GM18508 (cell line): ENCODE measurements around the gene SSPN.
A peak's percentile ranks its signal among the peaks of the same experiment; 100 is the strongest.

Experiments
- ATAC-seq: cut with Tn5 transposase; IDR thresholded peaks from one replicate; pipeline ENCODE4 v1.9.1; 2021; ENCODE audit warnings: moderate number of reproducible peaks; ENCODE audit not compliant: insufficient read depth, unreplicated experiment

The SSPN gene, protein sequence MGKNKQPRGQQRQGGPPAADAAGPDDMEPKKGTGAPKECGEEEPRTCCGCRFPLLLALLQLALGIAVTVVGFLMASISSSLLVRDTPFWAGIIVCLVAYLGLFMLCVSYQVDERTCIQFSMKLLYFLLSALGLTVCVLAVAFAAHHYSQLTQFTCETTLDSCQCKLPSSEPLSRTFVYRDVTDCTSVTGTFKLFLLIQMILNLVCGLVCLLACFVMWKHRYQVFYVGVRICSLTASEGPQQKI

DNA sequence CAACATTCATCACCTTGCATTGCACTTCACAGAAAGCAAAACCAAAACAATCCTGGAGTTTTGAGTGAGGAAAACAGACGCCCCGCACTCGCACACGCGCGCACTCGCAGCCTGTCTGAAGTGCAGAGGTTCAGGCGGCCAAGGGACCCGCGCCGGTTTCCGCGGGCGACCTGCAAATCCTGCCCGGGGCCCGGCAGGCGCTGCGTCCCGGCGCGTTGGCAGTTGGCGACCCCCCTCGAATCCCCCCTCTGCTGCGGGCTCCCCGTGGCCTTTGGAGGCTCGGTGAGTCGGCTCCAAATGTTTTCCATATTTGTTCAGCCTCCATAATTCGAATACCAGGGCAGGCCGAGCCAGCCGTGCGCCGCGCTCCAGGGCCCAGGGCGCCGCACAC lies at the start of gene SSPN:
Gene SSPN, plus strand, starts transcription at position 324 of the 391 bp plus-strand sequence. CDS start 100 bp downstream, outside the sequence.
- ATAC-seq = no peak

DNA sequence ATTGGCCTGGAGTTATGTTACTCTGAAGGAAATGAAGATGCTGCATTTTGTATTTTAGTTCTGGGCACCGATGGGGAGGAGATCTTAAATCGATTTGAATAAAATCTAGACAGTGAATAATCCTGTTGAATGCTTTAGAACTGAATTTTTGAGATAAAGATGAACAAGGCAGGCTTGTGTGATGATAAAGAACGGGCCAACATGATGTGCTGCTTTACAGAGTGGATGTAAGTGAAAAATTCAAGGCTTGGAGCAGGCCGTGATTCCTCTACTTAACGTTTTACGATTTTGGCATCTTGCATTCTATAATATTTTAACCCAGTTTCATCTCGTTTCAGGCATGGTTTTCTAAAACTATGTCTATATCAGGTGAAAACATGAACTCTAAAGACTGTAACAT lies 47.1 kb upstream of the SSPN start:
- ATAC-seq = no peak

DNA sequence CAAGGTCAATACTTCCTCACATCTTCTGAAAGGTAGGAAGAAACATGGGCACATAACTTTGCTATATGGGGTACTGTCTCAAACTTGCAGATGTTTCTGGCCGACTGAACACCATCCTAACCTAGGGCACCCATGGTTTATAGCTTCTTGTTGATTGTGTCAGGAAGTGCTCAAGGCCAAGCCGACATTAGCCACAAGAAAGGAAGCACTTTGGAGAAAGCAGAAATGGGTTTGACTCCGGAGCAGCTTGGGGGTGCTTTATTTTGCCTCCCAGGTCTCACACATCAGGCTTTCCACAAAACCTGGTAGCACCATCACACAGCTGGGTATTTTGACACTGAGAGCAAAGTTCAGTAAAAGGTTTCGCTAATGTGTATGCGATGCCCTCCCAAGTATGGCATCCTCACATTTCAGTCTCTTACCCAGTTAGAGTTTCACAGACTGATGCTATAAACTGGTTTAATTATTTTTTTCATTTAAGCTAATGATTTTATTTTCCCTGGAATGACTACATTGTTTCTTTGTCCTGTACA lies 45.3 kb upstream of the SSPN start:
- ATAC-seq = no peak

DNA sequence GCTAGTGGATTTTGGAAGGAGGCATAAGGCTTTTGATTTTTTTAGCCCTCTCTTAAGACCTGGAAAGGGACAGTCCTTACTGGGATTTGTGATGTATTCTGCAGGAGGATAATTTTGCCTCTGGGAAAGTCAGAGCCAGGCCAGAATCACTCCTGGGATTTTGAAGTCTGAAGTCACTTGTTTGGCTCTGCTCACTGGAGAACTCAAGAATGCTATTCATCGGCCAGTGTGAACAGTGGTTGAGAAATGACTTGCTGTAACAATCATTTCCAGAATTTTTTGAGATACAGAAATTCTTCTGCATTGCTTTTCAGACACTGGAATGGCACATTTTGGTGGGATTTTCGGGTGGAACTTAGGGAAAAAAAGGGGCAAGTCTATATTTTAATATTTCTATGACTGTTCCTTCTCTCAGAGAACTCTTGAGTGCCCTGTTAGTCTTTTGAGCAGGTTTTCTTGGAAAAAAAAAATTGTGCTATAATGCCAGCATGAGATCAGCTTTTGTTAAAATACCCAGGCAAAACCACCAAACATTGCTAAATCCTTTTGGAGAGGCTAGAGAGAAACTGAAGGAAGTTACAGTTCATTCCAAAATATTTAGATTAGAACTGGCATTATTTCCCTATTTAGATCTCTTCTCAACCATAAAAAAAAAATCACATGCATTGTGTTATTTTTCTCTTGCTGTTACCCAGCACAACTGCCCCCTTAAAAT lies 44.5 kb upstream of the SSPN start:
- no peak for ATAC-seq

DNA sequence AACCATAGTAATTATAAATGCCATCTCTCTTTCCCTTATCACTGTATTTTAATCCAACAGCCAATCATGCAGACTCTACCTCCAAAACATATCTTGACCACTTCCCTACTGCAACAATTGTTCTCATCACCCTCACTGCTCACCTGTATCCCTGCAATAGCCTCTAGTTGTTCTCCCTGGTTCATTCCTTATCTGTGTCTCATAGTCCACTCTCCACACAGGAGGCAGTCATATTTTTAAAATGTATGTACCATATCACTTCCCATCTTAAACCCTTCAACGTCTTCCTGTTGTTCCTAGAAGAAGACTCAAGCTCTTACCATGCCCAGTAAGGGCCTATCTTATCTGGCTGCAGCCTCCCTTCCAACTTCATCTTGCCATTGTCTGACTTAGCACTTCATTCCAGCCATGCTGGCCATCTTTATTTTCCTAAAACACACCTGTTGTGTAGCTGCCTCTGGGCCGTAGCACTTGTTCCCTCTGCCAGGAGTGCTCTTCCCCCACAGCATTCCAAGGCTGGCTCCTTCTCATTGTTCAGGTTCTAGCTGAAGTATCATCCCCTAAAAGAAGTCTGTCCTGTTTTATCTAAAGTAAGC lies 42.8 kb upstream of the SSPN start:
- no peak for ATAC-seq

DNA sequence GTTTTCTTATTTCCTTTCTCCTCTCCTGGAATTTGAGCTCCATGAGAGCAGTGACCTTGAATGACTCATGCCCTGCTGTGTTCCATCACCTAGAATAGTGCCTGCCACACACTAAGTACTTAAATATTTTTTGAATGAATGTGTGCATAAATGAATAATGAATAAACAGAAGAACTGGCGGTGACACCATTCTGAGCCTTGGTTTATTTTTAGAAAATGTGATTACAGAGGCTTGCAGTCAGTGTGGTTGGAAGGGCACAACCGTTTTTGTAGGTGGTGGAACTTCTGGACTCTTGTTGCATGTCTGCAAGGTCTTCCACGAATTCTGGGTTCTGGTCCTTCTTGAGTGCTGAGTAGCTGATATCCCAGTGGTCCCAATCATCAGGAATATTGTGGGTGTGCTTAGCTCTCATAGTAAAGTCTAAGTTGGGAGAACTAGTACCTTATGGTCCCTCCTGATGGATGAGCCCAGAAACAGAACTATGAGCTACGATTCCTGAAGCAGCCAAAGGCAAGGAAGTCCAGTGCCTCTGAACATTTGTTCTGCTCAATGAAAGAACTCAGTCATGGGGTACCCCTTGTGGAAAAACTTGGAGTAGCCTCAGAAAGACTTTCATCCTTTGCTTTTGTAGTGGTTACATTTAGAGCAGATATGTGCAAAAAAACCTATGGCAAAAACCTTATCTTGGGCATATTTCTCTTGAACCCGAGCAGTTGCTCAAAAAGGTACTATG lies 41.8 kb upstream of the SSPN start:
- ATAC-seq = no peak

DNA sequence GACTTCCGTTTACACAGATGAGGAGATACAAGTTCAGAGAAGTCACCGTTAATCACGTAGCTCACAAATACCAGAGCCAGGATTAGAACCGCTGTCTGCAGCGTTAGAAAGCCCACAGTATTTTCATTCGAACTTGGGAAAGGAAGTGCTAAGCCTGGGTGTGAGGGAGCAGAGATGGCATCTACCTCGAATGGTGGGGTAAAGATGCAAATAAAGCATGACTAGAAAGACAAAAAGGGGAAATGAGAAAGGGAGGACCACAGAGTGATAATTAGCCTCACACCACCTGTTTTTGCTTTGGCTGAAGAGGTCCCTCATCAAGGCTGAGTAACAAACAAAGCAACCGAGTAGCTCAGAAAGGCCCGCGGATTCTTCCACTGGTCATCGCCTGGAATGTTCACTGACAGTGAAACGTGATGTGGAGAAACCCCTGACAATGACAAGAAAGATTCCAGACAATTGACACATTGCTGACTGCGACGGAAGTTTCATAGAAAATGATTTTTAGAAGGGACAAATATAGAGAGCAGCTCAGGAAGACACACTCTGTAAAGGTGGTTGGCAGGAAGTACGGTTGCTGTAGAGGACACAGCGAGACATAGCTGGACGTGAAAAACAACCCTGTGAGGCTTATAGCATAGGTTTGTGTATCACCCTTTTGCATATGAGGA lies 39.0 kb upstream of the SSPN start:
- peak; percentile 85 for ATAC-seq

DNA sequence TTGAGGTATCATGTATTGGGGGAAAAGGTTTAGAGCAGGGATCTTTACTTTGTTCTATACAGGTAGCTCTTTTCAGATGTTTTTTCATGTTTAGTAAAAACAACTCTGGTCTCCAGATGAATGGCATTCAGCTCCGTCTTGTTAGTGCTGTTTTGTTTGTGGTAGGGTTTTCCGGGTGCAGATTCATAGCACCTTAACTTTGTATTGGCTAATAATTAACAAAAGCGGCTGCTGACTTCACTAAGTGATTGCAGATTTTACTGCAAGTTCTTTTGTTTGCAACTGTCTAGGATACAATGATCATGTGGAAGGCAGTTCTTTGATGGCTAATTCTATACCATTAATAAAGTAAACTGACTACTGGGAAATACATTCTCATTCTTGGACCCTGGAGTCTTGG lies 38.4 kb upstream of the SSPN start:
- peak; percentile 1 for ATAC-seq

DNA sequence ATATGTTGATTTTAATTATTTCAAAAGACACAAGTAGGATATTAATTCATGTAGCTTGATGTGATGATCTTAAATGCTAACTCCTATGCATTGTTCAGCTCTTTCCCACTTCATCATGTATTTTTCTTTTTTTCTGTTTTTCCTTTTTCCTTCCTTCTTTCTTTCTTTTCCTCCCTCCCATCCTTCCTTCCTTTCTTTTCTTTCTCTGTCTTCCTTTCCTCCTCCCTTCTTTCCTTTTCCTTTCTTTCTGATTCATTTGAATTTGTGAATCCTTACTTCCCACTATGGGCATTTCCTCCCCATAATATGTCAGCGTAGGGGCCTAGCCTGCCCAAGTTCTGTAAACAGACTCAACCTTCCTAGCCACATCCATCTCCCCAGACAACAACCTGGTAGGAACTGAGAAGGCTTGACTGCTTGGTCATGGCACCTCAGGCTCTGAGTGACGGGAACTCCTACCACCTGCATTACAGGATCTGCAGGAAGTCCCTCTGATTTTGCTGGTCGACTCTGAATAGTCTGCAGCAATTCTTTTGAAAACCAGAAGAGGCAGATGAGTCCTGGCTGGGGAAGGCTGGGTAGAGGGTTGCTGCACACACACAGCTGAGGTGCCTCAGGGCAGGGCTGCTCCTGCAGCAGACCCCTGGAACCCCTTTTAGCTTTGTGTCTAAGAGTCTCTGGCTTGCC lies 37.2 kb upstream of the SSPN start:
- ATAC-seq = no peak

DNA sequence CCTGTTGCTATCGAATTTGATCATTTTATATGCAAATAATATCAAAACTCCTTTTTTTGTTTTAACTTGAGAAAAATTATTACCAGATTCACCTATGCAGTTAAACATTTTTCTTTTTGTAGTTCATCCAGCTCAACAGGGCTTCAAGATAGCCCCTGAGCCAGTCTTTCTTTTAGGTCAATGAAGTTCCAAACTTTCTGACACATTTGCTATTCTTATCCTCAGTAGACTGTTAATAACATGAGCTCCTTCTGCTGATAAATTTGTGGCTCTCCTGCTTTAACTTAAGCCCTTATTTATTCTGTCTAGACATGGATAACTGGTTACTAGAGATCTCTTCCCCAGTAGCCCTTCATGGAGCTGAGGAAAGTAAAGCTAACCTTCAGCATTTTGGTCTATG lies 33.2 kb upstream of the SSPN start:
- no peak for ATAC-seq

DNA sequence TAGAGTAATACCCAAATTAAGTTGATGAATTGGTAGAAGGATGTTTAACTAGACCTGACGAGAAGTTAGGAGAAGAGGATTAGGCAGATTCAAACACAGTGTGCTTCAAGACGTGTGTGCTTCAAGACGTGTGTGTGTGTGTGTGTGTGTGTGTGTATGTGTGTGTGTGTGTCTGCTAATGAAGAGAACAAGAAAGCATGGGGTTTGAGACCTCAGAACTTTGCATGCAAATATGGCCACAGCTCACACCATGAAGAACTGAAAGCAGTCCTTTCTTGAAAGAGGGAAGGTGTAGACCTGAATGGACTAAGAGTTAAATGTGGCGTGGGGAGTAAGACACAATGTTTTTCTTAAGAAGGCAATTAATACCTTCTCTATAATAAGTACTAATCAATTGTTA lies 32.5 kb upstream of the SSPN start:
- ATAC-seq = no peak

DNA sequence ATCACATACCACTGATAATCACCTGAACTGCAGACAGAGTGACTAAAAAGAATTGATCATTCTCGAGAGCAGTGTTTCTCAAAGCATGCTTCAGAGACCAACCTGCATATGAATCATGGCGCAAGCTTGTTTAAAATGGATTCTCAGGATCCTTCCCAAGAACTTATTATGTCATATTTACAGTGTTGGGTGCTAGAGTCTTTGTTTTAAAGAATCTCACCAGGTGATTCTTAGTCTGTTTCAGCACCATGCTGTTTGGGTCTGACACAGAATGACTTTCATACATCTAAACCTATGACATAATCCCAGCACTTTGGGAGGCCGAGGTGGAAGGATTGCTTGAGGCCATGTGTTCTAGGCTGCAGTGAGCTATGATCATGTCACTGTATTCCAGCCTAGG lies 31.3 kb upstream of the SSPN start:
- ATAC-seq = no peak

DNA sequence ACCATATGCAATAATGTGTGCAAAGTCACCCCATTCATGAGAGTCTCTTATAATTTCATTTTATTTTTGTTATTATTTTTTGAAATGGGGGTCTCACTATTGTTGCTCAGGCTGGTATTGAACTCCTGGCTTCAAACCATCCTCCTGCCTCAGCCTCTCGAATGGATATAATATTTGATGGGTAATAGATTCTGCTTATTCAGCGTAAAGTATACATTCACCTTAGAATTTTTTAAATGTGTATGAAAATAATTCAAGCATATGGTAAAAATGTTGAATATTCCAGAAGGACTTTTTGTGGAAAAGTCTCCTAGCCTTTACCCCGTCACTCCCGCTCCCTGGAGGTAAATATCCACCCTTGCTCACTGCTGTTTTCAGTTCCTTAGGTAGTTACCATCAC lies 23.4 kb upstream of the SSPN start:
- no peak for ATAC-seq

DNA sequence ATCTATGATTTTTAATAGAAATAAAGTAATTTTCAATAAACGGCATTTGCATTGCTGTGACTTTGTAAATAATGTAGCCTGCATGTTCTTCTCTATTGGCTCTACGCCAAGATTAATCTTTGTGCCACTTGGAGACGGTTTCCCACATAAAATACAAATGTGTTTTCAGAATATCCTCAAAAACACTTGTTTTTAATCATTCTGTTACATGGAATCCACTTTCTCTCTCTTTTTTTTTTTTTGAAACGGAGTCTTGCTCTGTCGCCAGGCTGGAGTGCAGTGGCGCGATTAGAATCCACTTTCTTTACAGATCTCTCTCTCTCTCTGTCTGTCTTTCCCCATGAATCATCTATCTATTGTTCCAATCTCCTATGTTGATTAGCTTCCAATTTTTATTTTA lies 22.8 kb upstream of the SSPN start:
- no peak for ATAC-seq

DNA sequence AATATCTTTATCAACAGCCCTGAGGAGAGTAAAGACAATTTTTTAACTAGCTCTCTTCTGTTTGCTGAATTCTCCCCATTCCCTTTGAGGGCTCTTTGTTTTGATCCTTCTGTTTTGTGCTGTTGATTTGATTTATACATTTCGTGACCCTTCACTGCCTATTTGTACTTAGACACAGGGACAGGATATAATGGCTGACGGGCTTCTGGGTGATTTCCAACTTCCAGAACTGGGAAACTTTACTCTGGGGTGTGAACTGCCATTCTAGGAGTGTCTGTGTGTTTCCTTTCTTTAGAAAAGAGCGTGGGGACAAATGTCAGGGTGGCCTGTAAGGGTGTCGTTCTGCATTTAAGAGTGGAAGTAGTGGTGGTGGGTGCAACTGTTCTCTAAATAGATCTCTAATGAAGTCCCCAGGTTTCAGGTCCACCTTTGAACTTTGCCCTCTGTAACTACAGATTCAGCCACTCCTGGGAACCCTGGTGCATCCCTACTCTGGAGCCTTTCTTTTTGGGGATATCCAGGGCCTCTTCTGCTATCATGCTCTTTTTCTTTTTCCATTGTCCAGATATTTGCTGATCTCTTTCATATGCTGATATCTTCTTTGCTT lies 22.3 kb upstream of the SSPN start:
- no peak for ATAC-seq

DNA sequence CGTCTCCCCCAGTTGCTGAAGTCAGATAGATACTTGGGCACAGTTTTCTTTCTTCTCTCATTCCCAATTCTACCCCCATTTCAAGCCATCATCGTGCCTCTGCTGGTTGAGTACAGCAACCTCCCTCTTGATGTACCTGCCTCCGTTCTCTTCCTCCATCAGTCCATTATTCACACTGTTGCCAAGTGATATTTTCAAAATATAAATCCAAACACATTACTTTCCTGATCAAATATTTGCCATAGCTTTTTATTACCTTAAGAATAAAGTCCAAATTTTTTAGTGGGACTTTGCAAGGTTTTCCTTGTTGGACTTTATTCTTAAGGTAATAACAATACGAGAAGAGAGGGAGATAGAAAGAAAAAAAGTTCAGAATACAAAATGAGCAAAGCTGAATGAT lies 18.6 kb upstream of the SSPN start:
- no peak for ATAC-seq

DNA sequence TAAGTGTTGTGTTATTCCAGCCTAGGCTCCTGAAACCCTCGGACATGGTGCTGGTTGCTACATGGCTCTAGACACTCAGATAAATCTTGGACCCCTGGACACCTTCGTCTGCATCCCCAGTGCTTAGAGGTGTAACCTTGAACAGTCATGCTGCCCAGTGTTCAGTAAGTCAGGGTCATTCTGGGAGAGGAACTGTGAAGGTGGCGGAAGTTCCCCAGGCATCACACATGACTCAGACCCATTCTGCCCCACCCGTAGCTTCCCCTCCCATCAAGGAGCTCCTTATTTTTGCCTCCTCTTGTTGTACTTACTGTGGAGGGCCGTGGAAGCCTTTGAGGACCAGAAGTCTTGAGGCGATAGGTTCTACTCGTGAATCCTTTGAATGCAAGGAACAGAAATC lies 18.1 kb upstream of the SSPN start:
- ATAC-seq = no peak

DNA sequence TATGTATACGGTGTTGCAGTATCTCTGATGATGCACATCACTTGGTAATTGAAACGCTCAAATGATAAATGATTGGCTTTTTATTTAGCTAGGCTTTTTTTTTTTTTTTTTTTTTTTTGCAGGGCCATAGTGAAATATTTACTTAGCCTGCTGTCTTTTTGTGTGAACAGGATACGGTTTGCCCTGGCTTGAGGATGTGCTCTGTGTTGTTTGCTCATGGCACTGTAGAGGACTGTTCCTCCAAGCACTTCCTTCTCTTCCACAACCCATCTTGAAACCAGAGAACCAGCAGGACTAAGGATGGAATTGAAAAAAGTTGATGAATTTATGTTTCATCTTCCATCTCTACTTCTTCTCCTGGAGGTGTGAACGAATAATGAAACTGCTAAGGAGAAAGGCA lies 15.5 kb upstream of the SSPN start:
- no peak for ATAC-seq

DNA sequence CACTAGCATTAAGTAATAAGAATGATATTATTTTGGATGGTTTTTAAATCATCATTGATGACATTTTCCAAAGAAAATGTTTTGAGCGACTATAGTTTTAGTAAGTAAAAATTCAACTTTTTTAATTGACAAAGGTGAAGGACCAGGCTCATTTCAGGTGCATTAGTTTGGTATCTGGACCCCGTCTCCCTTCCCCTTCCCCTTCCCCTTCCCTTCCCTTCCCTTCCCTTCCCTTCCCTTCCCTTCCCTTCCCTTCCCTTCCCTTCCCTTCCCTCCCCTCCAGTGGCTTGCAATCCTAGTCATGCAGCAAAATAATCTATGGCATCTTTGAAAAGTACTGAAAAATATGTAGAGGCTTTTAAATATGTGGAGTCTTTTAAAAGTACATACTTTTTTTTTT lies 13.0 kb upstream of the SSPN start:
- ATAC-seq = no peak
